Stomach (tissue), 4 donors: ENCODE data around the gene CSGALNACT2.

Source experiments
- CTCF ChIP-seq, 7 experiments: fragments of 450-650 bp in 4 of 7; fragments of 200-600 bp in 3 of 7; sonication (generic) in 3 of 7; IDR thresholded peaks; one replicate each; pipeline ENCODE4 v1.5.1; 2016 to 2019; ENCODE audit warnings: antibody characterized with exemption in 7 of 7, control low read depth in 2 of 7, mild to moderate bottlenecking in 1 of 7
- EP300 ChIP-seq: sonication (generic); formaldehyde crosslinking; IDR thresholded peaks from one replicate; pipeline ENCODE4 v1.6.1; 2017; ENCODE audit warnings: antibody characterized with exemption
- POLR2A ChIP-seq, 4 donors: fragments of 450-650 bp; IDR thresholded peaks; one replicate each; pipeline ENCODE4 v1.6.1; 2016; ENCODE audit warnings: antibody characterized with exemption in 4 of 4, control low read depth in 2 of 4, mild to moderate bottlenecking in 1 of 4, moderate library complexity in 1 of 4
- POLR2AphosphoS5 ChIP-seq, 3 donors: sonication (generic); formaldehyde crosslinking; IDR thresholded peaks; one replicate each; pipeline ENCODE4 v1.6.1; 2016; ENCODE audit warnings: antibody characterized with exemption in 3 of 3

GRCh38 chr10:43222210-43222720 is 84.0 kb downstream of the CSGALNACT2 start:
- no peak for TF ChIP-seq CTCF (IDR thresholded peaks at IDR 0.05)
- TF ChIP-seq POLR2A (IDR thresholded peaks at IDR 0.05), result no peak
- no peak for TF ChIP-seq POLR2AphosphoS5 (IDR thresholded peaks at IDR 0.05)
- TF ChIP-seq EP300, result no peak
